ENCODE results near the gene TMEM87A.
A peak's percentile ranks its signal among the peaks of the same experiment; 100 is the strongest.
"Not testable (repeated sequence)": the region's sequence is repeated elsewhere in the genome, so short reads cannot be mapped to it uniquely, and the experiment has no call there.

The TMEM87A gene

DNA sequence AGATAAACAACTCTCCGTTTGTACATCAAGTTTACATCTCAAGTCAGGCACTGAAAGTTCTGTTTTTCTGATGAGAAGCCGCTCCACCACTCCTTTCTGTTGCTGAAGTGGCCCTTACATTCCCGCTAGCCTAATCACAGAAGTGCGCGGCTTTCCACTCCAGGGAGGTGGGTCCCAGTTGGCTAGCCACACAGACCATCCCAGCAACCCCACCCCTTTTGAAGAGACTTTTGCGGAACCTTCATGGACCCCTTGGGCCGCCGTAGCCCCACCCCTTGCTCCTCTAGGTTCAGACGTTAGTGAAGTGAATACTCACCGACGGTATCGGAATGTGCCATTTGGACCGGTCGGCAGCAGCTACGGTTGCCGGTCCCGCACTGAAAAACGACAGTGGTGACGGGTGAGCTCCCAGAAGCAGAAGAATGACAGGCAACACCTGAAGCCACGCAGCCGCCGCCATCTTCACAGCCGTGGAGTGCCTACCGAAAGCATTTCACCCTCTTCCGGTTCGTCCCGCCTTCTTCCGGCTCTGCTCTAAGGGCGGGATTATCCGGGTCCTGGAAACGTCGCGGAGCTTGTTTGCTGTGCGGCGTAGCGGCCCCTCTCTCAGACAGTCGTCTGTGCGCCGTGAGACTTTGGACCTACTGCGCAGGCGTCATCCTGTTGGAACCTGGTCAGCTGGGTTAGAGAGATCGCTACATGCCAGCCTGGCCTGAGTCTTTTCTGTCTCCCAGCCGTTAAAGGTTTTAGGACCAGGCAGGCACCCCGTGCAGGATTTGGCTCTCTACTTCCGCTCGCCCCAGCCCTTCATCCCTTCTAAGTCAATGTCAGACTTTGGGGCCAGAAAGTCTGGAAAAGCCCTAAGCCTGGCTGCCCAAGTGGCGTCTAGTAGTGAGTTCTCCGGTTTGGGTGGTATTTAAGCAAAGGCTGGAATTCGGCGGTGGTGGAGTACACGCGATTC, at the start of gene TMEM87A, which contains the start of gene GANC:
TSS of gene TMEM87A (minus strand) at position 495 of the 961 bp plus-strand sequence. CDS start at position 460, 35 bp downstream.
TSS of gene GANC (plus strand) at position 263 of the 961 bp plus-strand sequence. CDS start 1,281 bp downstream, outside the sequence.
- peak; percentile 86 to 96 for DNase-seq (ENCODE audit: extremely low read depth in 1 of 2, low read depth in 1 of 2)

DNA sequence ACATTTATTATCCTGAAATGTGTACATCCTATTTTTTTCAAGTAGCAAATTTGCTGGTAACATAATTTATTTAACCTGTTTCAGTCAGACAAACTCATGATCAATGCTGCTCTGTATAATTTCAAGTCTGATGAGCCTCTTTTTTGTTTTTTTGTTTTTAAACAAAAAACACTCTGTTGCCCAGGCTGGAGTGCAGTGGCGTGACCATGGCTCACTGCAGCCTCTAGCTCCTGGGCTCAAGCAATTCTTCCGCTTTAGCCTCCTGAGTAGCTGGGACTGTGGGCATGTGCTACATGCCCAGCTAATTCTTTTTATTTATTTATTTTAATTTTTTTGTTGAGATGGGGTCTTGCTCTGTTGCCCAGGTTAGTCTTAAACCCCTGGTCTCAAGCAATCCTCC, 46.0 kb upstream of the TMEM87A start:
- no peak for DNase-seq (ENCODE audit: extremely low read depth in 1 of 2, low read depth in 1 of 2)

DNA sequence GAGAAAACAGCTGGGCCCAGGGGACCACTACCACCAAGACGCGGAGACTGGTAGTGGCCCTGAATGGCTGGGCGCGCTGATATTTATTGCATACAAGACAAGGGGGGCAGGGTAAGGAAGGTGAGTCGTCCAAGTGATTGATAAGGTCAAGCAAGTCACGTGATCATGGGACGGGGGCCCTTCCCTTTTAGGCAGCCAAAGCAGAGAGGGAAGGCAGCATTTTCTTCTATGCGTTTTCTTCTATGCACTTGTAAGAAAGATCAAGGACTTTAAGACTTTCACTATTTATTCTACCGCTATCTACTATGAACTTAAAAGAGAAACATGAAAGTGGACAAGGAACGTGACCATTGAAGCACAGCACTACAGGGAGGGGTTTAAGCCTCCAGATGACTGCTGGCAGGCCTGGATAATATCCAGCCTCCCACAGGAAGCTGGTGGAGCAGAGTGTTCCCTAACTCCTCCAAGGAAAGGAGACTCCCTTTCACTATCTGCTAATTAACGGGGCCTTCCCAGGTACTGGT, 43.1 kb upstream of the TMEM87A start:
- not testable (repeated sequence) for DNase-seq (ENCODE audit: extremely low read depth in 1 of 2, low read depth in 1 of 2)

GRCh38 chr15:42315521-42315920, 42.3 kb upstream of the TMEM87A start:
- no peak for DNase-seq (ENCODE audit: extremely low read depth in 1 of 2, low read depth in 1 of 2)

GRCh38 chr15:42314818-42315217, 41.6 kb upstream of the TMEM87A start:
- no peak for DNase-seq (ENCODE audit: extremely low read depth in 1 of 2, low read depth in 1 of 2)

DNA sequence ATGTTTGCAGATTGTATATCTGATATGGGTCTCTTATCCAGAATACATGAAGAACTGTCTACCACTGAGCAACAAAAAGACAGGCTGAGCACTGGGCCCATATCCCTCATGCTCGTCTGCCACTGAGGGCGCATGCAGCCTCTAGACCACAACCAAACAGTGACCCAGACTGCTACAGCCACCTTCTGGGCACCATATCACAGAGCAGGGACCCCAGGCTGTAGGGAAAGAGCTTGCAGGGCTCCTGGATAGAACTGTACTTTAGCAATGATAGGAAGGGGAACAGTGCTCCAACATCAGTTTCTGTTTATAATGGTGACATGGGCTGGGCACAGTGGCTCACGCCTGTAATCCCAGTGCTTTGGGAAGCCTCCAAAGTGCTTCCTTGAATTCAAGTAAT, 40.2 kb upstream of the TMEM87A start:
- DNase-seq (ENCODE audit: extremely low read depth in 1 of 2, low read depth in 1 of 2): no peak

GRCh38 chr15:42306681-42307080, 33.4 kb upstream of the TMEM87A start:
- DNase-seq (ENCODE audit: extremely low read depth in 1 of 2, low read depth in 1 of 2): no peak

- DNase-seq (ENCODE audit: extremely low read depth in 1 of 2, low read depth in 1 of 2): not testable (repeated sequence)
These were observed 27.8 kb upstream of the TMEM87A start for GRCh38 chr15:42301004-42301403.

GRCh38 chr15:42289166-42289565, 15.9 kb upstream of the TMEM87A start:
- no peak for DNase-seq (ENCODE audit: extremely low read depth in 1 of 2, low read depth in 1 of 2)

DNA sequence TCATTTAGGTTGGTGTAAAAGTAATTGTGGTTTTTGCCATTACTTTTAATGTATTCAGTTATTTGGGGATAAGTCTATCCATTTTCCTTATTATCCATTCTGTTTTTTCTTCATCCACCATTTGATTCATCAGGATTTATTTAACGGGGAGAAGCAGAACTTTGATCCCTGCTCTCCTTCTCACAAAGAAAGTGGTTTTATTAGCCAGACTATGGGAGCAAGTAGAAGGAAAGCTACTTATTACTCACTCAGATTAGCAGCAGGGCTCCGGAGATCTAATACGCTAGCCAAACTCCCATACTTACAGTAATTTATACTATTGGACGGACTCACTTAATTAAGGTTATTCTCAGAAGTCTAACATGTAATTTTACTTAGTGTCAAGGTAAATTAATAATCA, 14.7 kb upstream of the TMEM87A start:
- no peak for DNase-seq (ENCODE audit: extremely low read depth in 1 of 2, low read depth in 1 of 2)

DNA sequence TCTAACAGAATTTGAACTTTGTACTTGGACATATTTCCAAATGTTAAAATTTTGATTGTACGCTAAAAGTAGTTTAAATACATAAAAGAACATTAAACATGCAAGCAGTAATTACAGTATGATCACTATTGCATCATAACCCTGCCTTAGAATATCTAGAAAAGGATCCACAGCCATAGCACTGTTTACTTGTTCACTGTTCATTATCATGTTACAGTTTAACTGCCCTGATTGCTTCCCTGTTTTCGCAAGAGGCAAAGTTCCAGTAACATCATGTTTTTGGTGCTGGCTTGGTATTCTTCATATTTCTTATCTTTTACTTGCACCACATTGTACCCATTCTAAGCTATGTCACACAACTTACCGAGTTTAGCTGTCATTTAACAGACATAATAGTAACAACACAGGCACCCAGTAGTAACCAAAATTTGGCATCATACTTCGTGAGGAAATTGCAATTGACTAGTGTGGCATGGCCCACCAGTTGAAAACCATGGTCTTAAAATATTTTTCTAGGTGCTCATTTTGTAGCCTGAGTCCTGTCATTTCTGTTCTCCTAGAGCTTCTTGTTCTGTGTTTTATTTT, 13.3 kb upstream of the TMEM87A start:
- DNase-seq (ENCODE audit: extremely low read depth in 1 of 2, low read depth in 1 of 2): no peak

- no peak for DNase-seq (ENCODE audit: extremely low read depth in 1 of 2, low read depth in 1 of 2)
These were observed 11.8 kb upstream of the TMEM87A start for GRCh38 chr15:42285034-42285433.

DNA sequence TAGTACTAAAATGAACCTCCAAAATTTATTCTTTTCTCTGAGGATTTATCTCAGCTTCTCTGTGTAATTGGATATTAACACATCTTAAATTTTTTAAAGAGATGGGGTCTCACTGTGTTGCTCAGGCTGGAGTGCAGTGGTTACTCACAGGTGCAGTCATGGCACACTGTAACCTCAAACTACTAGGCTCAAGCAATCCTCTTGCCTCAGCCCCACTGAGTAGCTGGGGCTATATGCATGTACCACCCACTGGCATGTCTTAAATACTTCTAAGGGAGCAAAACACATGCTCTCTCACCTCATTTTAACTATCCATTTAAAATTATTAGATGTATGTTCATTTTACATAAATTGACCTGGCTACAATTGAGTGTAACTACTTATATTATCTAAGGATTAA, 11.3 kb upstream of the TMEM87A start:
- DNase-seq (ENCODE audit: extremely low read depth in 1 of 2, low read depth in 1 of 2): no peak

- no peak for DNase-seq (ENCODE audit: extremely low read depth in 1 of 2, low read depth in 1 of 2)
These were observed 10.4 kb upstream of the TMEM87A start for GRCh38 chr15:42283671-42284070.

DNA sequence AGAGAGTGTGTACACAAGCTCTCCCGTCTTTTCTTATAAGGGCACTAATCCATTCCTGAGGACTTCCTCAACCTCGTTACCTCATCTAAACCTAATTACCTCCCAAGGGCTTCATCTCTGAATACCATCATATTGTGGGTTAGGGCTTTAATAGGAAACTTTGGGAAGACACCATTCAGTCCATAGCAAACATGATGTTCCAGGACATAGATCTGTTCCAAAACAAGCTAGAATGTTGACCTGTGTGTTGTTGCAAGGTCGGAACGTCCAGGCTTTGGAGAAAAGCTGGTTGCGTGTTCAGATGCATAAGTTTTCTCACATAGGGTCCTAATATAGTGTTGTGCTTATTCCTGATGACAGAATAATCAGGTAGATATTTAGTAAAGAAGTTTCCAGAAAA, 9.7 kb upstream of the TMEM87A start:
- no peak for DNase-seq (ENCODE audit: extremely low read depth in 1 of 2, low read depth in 1 of 2)

GRCh38 chr15:42282344-42282743, 9.1 kb upstream of the TMEM87A start:
- no peak for DNase-seq (ENCODE audit: extremely low read depth in 1 of 2, low read depth in 1 of 2)

- no peak for DNase-seq (ENCODE audit: extremely low read depth in 1 of 2, low read depth in 1 of 2)
These were observed 6.0 kb upstream of the TMEM87A start for GRCh38 chr15:42279234-42279723.

- DNase-seq (ENCODE audit: extremely low read depth in 1 of 2, low read depth in 1 of 2): no peak
These were observed 3.5 kb upstream of the TMEM87A start for GRCh38 chr15:42276762-42277161.

GRCh38 chr15:42275780-42276391, 2.7 kb upstream of the TMEM87A start:
- DNase-seq (ENCODE audit: extremely low read depth in 1 of 2, low read depth in 1 of 2): no peak

- no peak for DNase-seq (ENCODE audit: extremely low read depth in 1 of 2, low read depth in 1 of 2)
These were observed 1.4 kb upstream of the TMEM87A start for GRCh38 chr15:42274702-42274989.

Data from stimulated activated CD8-positive, alpha-beta memory T cell treated with anti-CD3 and anti-CD28 coated beads, Interleukin-7, amount 100 ng/mL, for 48 hours (primary cell).